Thymus (tissue), 11 donors: ENCODE measurements around the gene MAP7D1. TPM values are rescaled to one million over a fixed set of nuclear protein-coding genes. Genes with fewer than 3 reads are reported as not detected.

ENCODE experiments used
- DNase-seq, 9 donors: peaks; one replicate each; pipeline ENCODE4 v3.0.0-alpha.2; 2013; ENCODE audit warnings: low spot score in 9 of 9, low read depth in 6 of 9, missing footprints in 1 of 9
- H3K27ac ChIP-seq, 2 donors: one replicate each; pipeline ENCODE4 v1.5.1; 2013; ENCODE audit warnings: control low read depth in 1 of 2, low read depth in 1 of 2, low read length in 1 of 2, mild to moderate bottlenecking in 1 of 2, moderate library complexity in 1 of 2
- H3K27me3 ChIP-seq, 2 donors: one replicate each; pipeline ENCODE4 v1.5.1; 2013; ENCODE audit warnings: low read length in 1 of 2; ENCODE audit not compliant: control insufficient read depth in 2 of 2, insufficient read depth in 1 of 2
- H3K36me3 ChIP-seq, 2 donors: one replicate each; pipeline ENCODE4 v1.5.1; 2013; ENCODE audit warnings: low read length in 1 of 2, mild to moderate bottlenecking in 1 of 2, moderate library complexity in 1 of 2; ENCODE audit not compliant: control insufficient read depth in 2 of 2, insufficient read depth in 2 of 2
- H3K4me1 ChIP-seq, 2 donors: one replicate each; pipeline ENCODE4 v1.5.1; 2013; ENCODE audit warnings: low read length in 2 of 2; ENCODE audit not compliant: control insufficient read depth in 2 of 2, insufficient read depth in 2 of 2
- H3K4me3 ChIP-seq, 2 donors: one replicate each; pipeline ENCODE4 v1.5.1; 2013; ENCODE audit warnings: low read length in 2 of 2, control low read depth in 1 of 2, mild to moderate bottlenecking in 1 of 2
- H3K9me3 ChIP-seq, 2 donors: one replicate each; pipeline ENCODE4 v1.5.1; 2013; ENCODE audit warnings: low read length in 1 of 2, mild to moderate bottlenecking in 1 of 2; ENCODE audit not compliant: control insufficient read depth in 2 of 2, insufficient read depth in 1 of 2
- WGBS: extraction: QIAGEN DNeasy Blood & Tissue Kit; methylation state at CpG from one replicate; pipeline ENCODE4 v1.1.7; 2013; 5-methylcytosine and 5-hydroxymethylcytosine counted together
- polyA plus RNA-seq: library from polyadenylated mRNA; stranded (reverse); fragments of 200-250 nt; gene quantifications from one replicate; pipeline ENCODE4 v1.2.3, GENCODE V29; 2013
- total RNA-seq: library from RNA; stranded (reverse); fragments of 120-200 nt; gene quantifications from one replicate; pipeline ENCODE4 v1.2.4, GENCODE V29; 2013
- donor health status: healthy.

MAP7D1 gene
- total and polyA plus RNA-seq, 2 donors = 31.9 to 68.6 TPM

- Histone ChIP-seq H3K27me3 (peaks cover 31 to 60% of the 10 kb centered on the region in 2 donors), H3K36me3 (no peaks in the 10 kb centered on the region), H3K27ac (peak within 1 kb of the TSS in 1 of 2 donors; percentile 37), H3K4me1 (peaks cover 0 to 16% of the 10 kb centered on the region in 2 donors), H3K9me3 (no peaks in the 10 kb centered on the region), H3K4me3 (peak within 1 kb of the TSS in 1 of 2 donors; percentile 45)
- no peak for DNase-seq
- 18% methylated on average over 77 of the region's 77 CpGs for whole genome bisulfite sequencing
These were observed 30.6 kb upstream of the MAP7D1 start, which contains the start of gene COL8A2 for GRCh38 chr1:36125129-36125991. TSS of gene COL8A2 (minus strand) at chr1:36125222. CDS start at chr1:36100242, 24,980 bp downstream.

DNA sequence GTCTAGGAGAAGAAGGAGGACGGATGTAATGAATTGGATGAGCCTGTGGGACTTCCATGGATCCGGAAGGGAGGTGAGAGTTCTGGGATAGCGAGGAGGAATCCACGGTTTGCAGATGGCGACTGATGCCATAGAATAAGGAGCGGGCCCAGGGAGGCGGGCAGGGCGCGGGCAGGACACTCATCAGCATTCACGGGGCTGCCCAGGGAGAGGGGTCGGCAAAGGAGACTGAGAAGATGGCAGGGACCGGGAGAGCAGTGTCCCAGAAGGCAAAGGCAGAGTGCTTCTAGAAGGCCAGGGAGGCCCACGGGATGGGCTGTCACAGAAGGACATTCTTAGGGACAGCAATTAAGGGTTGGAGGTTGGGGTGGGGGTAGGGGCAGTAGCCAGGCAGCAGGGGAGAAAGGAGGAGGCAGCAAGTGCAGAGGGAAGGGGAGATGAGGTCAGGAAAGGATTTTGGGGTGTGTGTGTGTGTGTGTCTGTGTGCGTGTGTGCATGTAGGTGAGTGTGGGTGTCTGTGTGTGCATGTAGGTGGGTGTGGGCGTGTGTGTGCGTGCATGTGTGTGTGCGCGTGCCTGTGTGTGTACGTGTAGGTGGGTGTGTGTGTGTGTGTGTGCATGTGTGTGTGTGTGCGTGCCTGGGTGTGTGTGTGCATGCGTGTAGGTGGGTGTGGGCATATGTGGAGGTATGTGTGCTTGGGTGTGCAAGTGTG is 29.8 kb upstream of the MAP7D1 start:
- H3K36me3 ChIP-seq = no peaks in the 10 kb centered on the region
- 93% methylated on average over 21 of the region's 21 CpGs for WGBS
- no peak overlapping the region for H3K4me3 ChIP-seq
- peaks cover 0 to 16% of the 10 kb centered on the region in 2 donors for H3K4me1 ChIP-seq
- H3K27ac ChIP-seq = peak overlapping the region in 1 of 2 donors; percentile 37
- peaks cover 31 to 60% of the 10 kb centered on the region in 2 donors for H3K27me3 ChIP-seq
- DNase-seq = no peak
- no peaks in the 10 kb centered on the region for H3K9me3 ChIP-seq

GRCh38 chr1:36126797-36127500 is 29.0 kb upstream of the MAP7D1 start:
- Histone ChIP-seq H3K9me3 (no peaks in the 10 kb centered on the region), H3K4me1 (peaks cover 0 to 16% of the 10 kb centered on the region in 2 donors), H3K27ac (peak overlapping the region in 1 of 2 donors; percentile 46), H3K4me3 (no peak overlapping the region), H3K36me3 (no peaks in the 10 kb centered on the region), H3K27me3 (peaks cover 31 to 56% of the 10 kb centered on the region in 2 donors)
- 84% methylated on average over 7 of the region's 7 CpGs for WGBS
- no peak for DNase-seq

DNA sequence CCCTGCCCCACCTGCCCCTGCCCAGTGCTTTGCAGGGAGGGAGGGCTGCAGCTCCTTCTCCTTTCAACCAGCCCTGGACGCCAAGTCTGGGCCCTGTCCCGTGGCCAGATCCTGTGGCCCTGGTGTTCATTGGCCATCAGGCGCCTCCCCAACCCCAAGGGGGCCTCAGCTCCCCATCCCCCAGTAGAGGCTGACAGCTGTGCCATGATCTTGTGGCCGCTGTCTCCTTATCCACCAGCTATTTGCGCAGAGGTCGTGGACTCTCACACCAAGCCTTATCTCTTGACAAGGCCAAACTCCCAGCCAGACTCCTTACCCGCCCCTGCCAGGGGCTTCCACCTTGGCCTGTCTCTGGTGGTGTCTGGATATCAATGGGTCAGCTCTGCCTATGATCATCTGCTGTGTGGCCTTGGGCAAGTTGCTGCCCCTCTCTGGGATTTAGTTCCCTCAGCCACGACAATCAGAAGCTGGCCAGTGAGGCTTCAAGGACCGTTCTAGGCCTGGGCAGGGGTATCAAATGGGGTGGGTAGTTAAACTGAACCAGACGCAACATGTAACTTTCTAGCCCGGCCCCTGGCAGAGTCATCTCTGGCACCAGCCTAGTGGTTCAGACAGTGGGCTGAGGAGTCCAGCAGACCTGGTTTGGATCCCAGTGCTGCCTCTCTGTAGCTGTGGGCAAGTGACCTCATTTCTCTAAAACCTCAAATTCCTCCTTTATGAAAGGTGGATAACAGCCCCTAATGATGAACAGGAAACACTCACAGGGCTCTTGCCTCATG is 27.6 kb upstream of the MAP7D1 start:
- H3K9me3 ChIP-seq = no peaks in the 10 kb centered on the region
- no peak for DNase-seq

GRCh38 chr1:36128905-36129206 is 27.1 kb upstream of the MAP7D1 start:
- Histone ChIP-seq H3K27ac (no peak overlapping the region), H3K27me3 (peaks cover 20 to 37% of the 10 kb centered on the region in 2 donors), H3K36me3 (no peaks in the 10 kb centered on the region), H3K4me3 (no peak overlapping the region), H3K4me1 (peaks cover 0 to 7% of the 10 kb centered on the region in 2 donors), H3K9me3 (no peaks in the 10 kb centered on the region)
- WGBS = 96% methylated on average over 3 of the region's 3 CpGs
- no peak for DNase-seq

More for the DNA sequence above, 27.6 kb upstream of the MAP7D1 start:
- WGBS = 98% methylated on average over 11 of the region's 11 CpGs
- H3K27me3 ChIP-seq = peaks cover 26 to 42% of the 10 kb centered on the region in 2 donors
- H3K36me3 ChIP-seq = no peaks in the 10 kb centered on the region
- peaks cover 0 to 12% of the 10 kb centered on the region in 2 donors for H3K4me1 ChIP-seq
- H3K4me3 ChIP-seq = no peak overlapping the region
- H3K27ac ChIP-seq = no peak overlapping the region

- H3K36me3 ChIP-seq = peaks cover 9 to 14% of the 10 kb centered on the region in 2 donors
- no peak for DNase-seq
- no peaks in the 10 kb centered on the region for H3K9me3 ChIP-seq
- H3K27ac ChIP-seq = no peak overlapping the region
- H3K4me3 ChIP-seq = no peak overlapping the region
- H3K27me3 ChIP-seq = peaks cover 0 to 8% of the 10 kb centered on the region in 2 donors
- 80% methylated on average over 3 of the region's 3 CpGs for WGBS
- no peaks in the 10 kb centered on the region for H3K4me1 ChIP-seq
These were observed 23.9 kb upstream of the MAP7D1 start for GRCh38 chr1:36132029-36132428.

GRCh38 chr1:36133484-36133883 is 22.5 kb upstream of the MAP7D1 start:
- 91% methylated on average over 3 of the region's 3 CpGs for WGBS
- H3K4me1 ChIP-seq = no peaks in the 10 kb centered on the region
- no peak for DNase-seq

DNA sequence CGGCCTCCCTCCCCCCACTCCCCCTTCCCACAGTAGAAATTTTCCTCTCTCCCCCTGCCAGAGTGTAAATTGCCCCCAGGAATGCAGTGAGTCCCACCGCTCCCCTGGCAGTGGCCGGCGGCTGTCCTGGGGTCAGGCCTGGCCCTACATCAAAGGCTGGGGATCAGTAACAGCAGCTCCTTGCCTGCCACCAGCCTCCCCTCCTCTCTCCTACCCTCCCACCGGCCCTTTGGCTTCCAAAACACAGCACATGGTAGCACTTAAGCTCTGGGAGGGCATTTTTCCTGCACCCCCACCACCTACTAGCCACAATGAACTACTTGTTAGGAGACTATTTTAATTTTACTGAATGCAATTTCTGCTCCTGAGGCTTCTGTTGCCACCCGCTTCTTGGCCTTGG is 21.9 kb upstream of the MAP7D1 start:
- Histone ChIP-seq H3K36me3 (peaks cover 26 to 28% of the 10 kb centered on the region in 2 donors), H3K27me3 (no peaks in the 10 kb centered on the region), H3K27ac (no peak overlapping the region), H3K4me3 (no peak overlapping the region), H3K9me3 (no peaks in the 10 kb centered on the region), H3K4me1 (no peaks in the 10 kb centered on the region)
- WGBS = 87% methylated on average over 6 of the region's 6 CpGs
- DNase-seq = no peak

More at GRCh38 chr1:36133484-36133883, 22.5 kb upstream of the MAP7D1 start:
- peaks cover 24 to 28% of the 10 kb centered on the region in 2 donors for H3K36me3 ChIP-seq
- H3K27me3 ChIP-seq = peaks cover 0 to 1% of the 10 kb centered on the region in 2 donors
- H3K4me3 ChIP-seq = no peak overlapping the region
- no peak overlapping the region for H3K27ac ChIP-seq
- H3K9me3 ChIP-seq = no peaks in the 10 kb centered on the region
